ENCODE results near the gene CAP2.

Gene CAP2

GRCh38 chr6:17484201-17484849 is 90.9 kb downstream of the CAP2 start:
- TF ChIP-seq CTCF (IDR thresholded peaks at IDR 0.05; ENCODE audit: low read length): no peak

GRCh38 chr6:17485181-17485580 is 91.8 kb downstream of the CAP2 start:
- H3K4me1 ChIP-seq (ENCODE audit: insufficient read depth, low read length, severe bottlenecking): no peaks in the 10 kb centered on the region
- no peak overlapping the region for H3K4me2 ChIP-seq (ENCODE audit: low read length)
- H3K9me3 ChIP-seq (ENCODE audit: low read length): no peaks in the 10 kb centered on the region
- H3F3A ChIP-seq (ENCODE audit: insufficient read depth, low read length): no peaks in the 10 kb centered on the region
- no peak overlapping the region for H3K27ac ChIP-seq (ENCODE audit: low read depth, low read length, poor library complexity, severe bottlenecking)
- no peak overlapping the region for H2AFZ ChIP-seq (ENCODE audit: low read length)
- H3K4me3 ChIP-seq (ENCODE audit: low read depth, low read length, poor library complexity, severe bottlenecking): no peak overlapping the region
- no peaks in the 10 kb centered on the region for H4K20me1 ChIP-seq (ENCODE audit: insufficient read depth, low read length)
- no peak overlapping the region for H3K9ac ChIP-seq (ENCODE audit: low read length)
- H3K79me2 ChIP-seq (ENCODE audit: insufficient read depth, low read length): no peaks in the 10 kb centered on the region
- no peaks in the 10 kb centered on the region for H3K36me3 ChIP-seq (ENCODE audit: insufficient read depth, low read length)
- no peaks in the 10 kb centered on the region for H3K9me2 ChIP-seq (ENCODE audit: low read depth, low read length)
- no peaks in the 10 kb centered on the region for H3K27me3 ChIP-seq (ENCODE audit: insufficient read depth, low read length)
- TF ChIP-seq EZH2 (IDR thresholded peaks at IDR 0.05; ENCODE audit: borderline replicate concordance, low read length): no peak

More at GRCh38 chr6:17484201-17484849, 90.9 kb downstream of the CAP2 start:
- Histone ChIP-seq H3K9me3 (ENCODE audit: low read length) (no peaks in the 10 kb centered on the region), H3K4me2 (ENCODE audit: low read length) (no peak overlapping the region), H3K9me2 (ENCODE audit: low read depth, low read length) (no peaks in the 10 kb centered on the region), H3K4me3 (ENCODE audit: low read depth, low read length, poor library complexity, severe bottlenecking) (no peak overlapping the region), H3F3A (ENCODE audit: insufficient read depth, low read length) (no peaks in the 10 kb centered on the region), H4K20me1 (ENCODE audit: insufficient read depth, low read length) (no peaks in the 10 kb centered on the region), H3K27ac (ENCODE audit: low read depth, low read length, poor library complexity, severe bottlenecking) (no peak overlapping the region), H3K9ac (ENCODE audit: low read length) (no peak overlapping the region), H3K79me2 (ENCODE audit: insufficient read depth, low read length) (no peaks in the 10 kb centered on the region), H3K27me3 (ENCODE audit: insufficient read depth, low read length) (no peaks in the 10 kb centered on the region), H3K4me1 (ENCODE audit: insufficient read depth, low read length, severe bottlenecking) (no peaks in the 10 kb centered on the region), H3K36me3 (ENCODE audit: insufficient read depth, low read length) (no peaks in the 10 kb centered on the region), H2AFZ (ENCODE audit: low read length) (no peak overlapping the region)

- TF ChIP-seq EZH2 (IDR thresholded peaks at IDR 0.05; ENCODE audit: borderline replicate concordance, low read length): no peak
- TF ChIP-seq CTCF (IDR thresholded peaks at IDR 0.05; ENCODE audit: low read length): no peak
- H3K4me2 ChIP-seq (ENCODE audit: low read length): no peak overlapping the region
- no peaks in the 10 kb centered on the region for H3K36me3 ChIP-seq (ENCODE audit: insufficient read depth, low read length)
- H3K27me3 ChIP-seq (ENCODE audit: insufficient read depth, low read length): no peaks in the 10 kb centered on the region
- no peak overlapping the region for H3K4me3 ChIP-seq (ENCODE audit: low read depth, low read length, poor library complexity, severe bottlenecking)
- no peak overlapping the region for H3K9ac ChIP-seq (ENCODE audit: low read length)
- H3K4me1 ChIP-seq (ENCODE audit: insufficient read depth, low read length, severe bottlenecking): no peaks in the 10 kb centered on the region
- no peaks in the 10 kb centered on the region for H3K9me3 ChIP-seq (ENCODE audit: low read length)
- H3K27ac ChIP-seq (ENCODE audit: low read depth, low read length, poor library complexity, severe bottlenecking): no peak overlapping the region
- no peaks in the 10 kb centered on the region for H3K9me2 ChIP-seq (ENCODE audit: low read depth, low read length)
- no peak overlapping the region for H2AFZ ChIP-seq (ENCODE audit: low read length)
- H3F3A ChIP-seq (ENCODE audit: insufficient read depth, low read length): no peaks in the 10 kb centered on the region
- no peaks in the 10 kb centered on the region for H4K20me1 ChIP-seq (ENCODE audit: insufficient read depth, low read length)
- H3K79me2 ChIP-seq (ENCODE audit: insufficient read depth, low read length): no peaks in the 10 kb centered on the region
These were observed 92.6 kb downstream of the CAP2 start for GRCh38 chr6:17485946-17486345.

GRCh38 chr6:17486680-17487079 is 93.3 kb downstream of the CAP2 start:
- H2AFZ ChIP-seq (ENCODE audit: low read length): no peak overlapping the region
- H3K4me1 ChIP-seq (ENCODE audit: insufficient read depth, low read length, severe bottlenecking): no peaks in the 10 kb centered on the region
- H3K4me3 ChIP-seq (ENCODE audit: low read depth, low read length, poor library complexity, severe bottlenecking): no peak overlapping the region
- H3K4me2 ChIP-seq (ENCODE audit: low read length): no peak overlapping the region
- H3F3A ChIP-seq (ENCODE audit: insufficient read depth, low read length): no peaks in the 10 kb centered on the region
- no peaks in the 10 kb centered on the region for H3K36me3 ChIP-seq (ENCODE audit: insufficient read depth, low read length)
- H3K27ac ChIP-seq (ENCODE audit: low read depth, low read length, poor library complexity, severe bottlenecking): no peak overlapping the region
- no peak for TF ChIP-seq CTCF (IDR thresholded peaks at IDR 0.05; ENCODE audit: low read length)
- TF ChIP-seq EZH2 (IDR thresholded peaks at IDR 0.05; ENCODE audit: borderline replicate concordance, low read length): no peak
- H4K20me1 ChIP-seq (ENCODE audit: insufficient read depth, low read length): no peaks in the 10 kb centered on the region
- no peaks in the 10 kb centered on the region for H3K9me2 ChIP-seq (ENCODE audit: low read depth, low read length)
- H3K27me3 ChIP-seq (ENCODE audit: insufficient read depth, low read length): no peaks in the 10 kb centered on the region
- H3K79me2 ChIP-seq (ENCODE audit: insufficient read depth, low read length): no peaks in the 10 kb centered on the region
- H3K9me3 ChIP-seq (ENCODE audit: low read length): no peaks in the 10 kb centered on the region
- H3K9ac ChIP-seq (ENCODE audit: low read length): no peak overlapping the region

All from OCI-LY1 (cell line).